ENCODE results near the gene CNTNAP5. TPM values are rescaled to one million over a fixed set of nuclear protein-coding genes. Genes with fewer than 3 reads are reported as not detected.

The CNTNAP5 gene
- total and polyA plus RNA-seq, 2 of the 8 experiments (the other 6 are each of a cell fraction or from before 2014, with no cell fraction given): 0.11 to 0.76 TPM

- H2BK12ac ChIP-seq (ENCODE audit: low read depth, low read length): no peak overlapping the region
- no peaks in the 10 kb centered on the region for H3K9me3 ChIP-seq (ENCODE audit: insufficient read depth in 2 of 2, low read depth in 1 of 2, low read length in 1 of 2)
- H2AK5ac ChIP-seq (ENCODE audit: low read depth, low read length): no peak overlapping the region
- no peak overlapping the region for H3K4ac ChIP-seq (replicated peaks; ENCODE audit: insufficient read length, low read depth, low read length)
- no peak overlapping the region for H3K18ac ChIP-seq (ENCODE audit: extremely low read depth, low read length)
- no peaks in the 10 kb centered on the region for H4K20me1 ChIP-seq (replicated peaks in 1 of 2; ENCODE audit: control insufficient read depth in 1 of 2, insufficient read depth in 2 of 2, low read length in 2 of 2)
- no peak overlapping the region for H3K14ac ChIP-seq (ENCODE audit: insufficient read length)
- H3K36me3 ChIP-seq (ENCODE audit: control insufficient read depth in 2 of 4, insufficient read depth in 4 of 4, low read length in 3 of 4): no peaks in the 10 kb centered on the region
- DNase-seq (ENCODE audit: low read depth in 1 of 2, low spot score in 2 of 2) (no peak), FAIRE-seq (no peak)
- H3K4me1 ChIP-seq (replicated peaks in 1 of 4; ENCODE audit: control insufficient read depth in 3 of 4, insufficient read depth in 4 of 4, low read length in 3 of 4): peaks cover 0 to 3% (median 1%) of the 10 kb centered on the region in 4 experiments; a peak in 2 of 7 replicates
- peaks cover 3% of the 10 kb centered on the region; the same call in 1 of the 2 replicates for H3K23me2 ChIP-seq (ENCODE audit: low read depth, low read length)
- no peaks in the 10 kb centered on the region for H3K27me3 ChIP-seq (replicated peaks in 1 of 4; ENCODE audit: control insufficient read depth in 3 of 4, extremely low read depth in 1 of 4, insufficient read depth in 3 of 4, low read length in 3 of 4)
- no peak overlapping the region for H3K56ac ChIP-seq (replicated peaks; ENCODE audit: insufficient read length, low read depth, low read length)
- POLR2A ChIA-PET (ENCODE audit: partially characterized antibody): no interaction called here
- no peak overlapping the region for H3K4me2 ChIP-seq (ENCODE audit: insufficient read depth in 1 of 2, low read depth in 2 of 2, low read length in 2 of 2)
- no peak overlapping the region for H3K27ac ChIP-seq (ENCODE audit: low read depth, low read length)
- no peak overlapping the region for H3K4me3 ChIP-seq (ENCODE audit: extremely low read depth in 1 of 4, insufficient read depth in 2 of 4, low read depth in 3 of 4, low read length in 4 of 4)
- WGBS, 2 experiments (ENCODE audit: extremely low coverage in 1 of 2, insufficient coverage in 1 of 2, insufficient read length in 1 of 2, insufficient replicate concordance in 2 of 2, low coverage in 1 of 2, low lambda C conversion rate in 2 of 2, missing lambda C conversion rate in 1 of 2): 91% methylated on average over 3 of the region's 3 CpGs; no CpG with 5 or more reads in 1 of the 2 experiments
- H2BK15ac ChIP-seq (ENCODE audit: low read length): no peak overlapping the region
- H4K8ac ChIP-seq (ENCODE audit: extremely low read depth, insufficient read depth, low read length): no peak overlapping the region
- H3K23ac ChIP-seq (ENCODE audit: insufficient read length): no peak overlapping the region
- no peaks in the 10 kb centered on the region for H3K79me2 ChIP-seq (ENCODE audit: control insufficient read depth in 1 of 2, insufficient read depth in 2 of 2, low read length in 2 of 2)
- no peak overlapping the region for H3K9ac ChIP-seq (replicated peaks in 1 of 4; ENCODE audit: extremely low read depth in 1 of 4, low read depth in 3 of 4, low read length in 3 of 4)
- no peak overlapping the region for H4K5ac ChIP-seq (ENCODE audit: insufficient read length, low read depth, low read length)
- H2BK20ac ChIP-seq (ENCODE audit: low read length): no peak overlapping the region
- H3K79me1 ChIP-seq (ENCODE audit: low read depth, low read length): no peaks in the 10 kb centered on the region
- CTCF ChIA-PET (ENCODE audit: partially characterized antibody): interaction anchor here (0.5 to 1.1 kb wide), 2 partner anchors 24 to 287 kb away, joined by 3 to 5 read pairs; no protein-coding TSS in a partner anchor
- H2BK5ac ChIP-seq (ENCODE audit: low read depth, low read length): no peak overlapping the region
- no peak overlapping the region for H2AFZ ChIP-seq (ENCODE audit: low read length)
- no peak overlapping the region for H2BK120ac ChIP-seq (replicated peaks; ENCODE audit: low read depth, low read length)
- H4K91ac ChIP-seq (replicated peaks; ENCODE audit: insufficient read length, low read length): no peak overlapping the region
- TF ChIP-seq E2F6 (IDR thresholded peaks at IDR 0.05): no peak
Measured at GRCh38 chr2:124316133-124316532, 291.0 kb downstream of the CNTNAP5 start.

All from H1 (cell line).